ENCODE measurements around the gene INCA1.

- TF ChIP-seq POLR2AphosphoS5 (IDR thresholded peaks at IDR 0.05; ENCODE audit: low read depth, low read length) (no peak), POLR2A (IDR thresholded peaks at IDR 0.05; ENCODE audit: low read depth, low read length) (no peak), TAF1 (IDR thresholded peaks at IDR 0.05; ENCODE audit: borderline replicate concordance, low read depth, low read length) (no peak)
Observed at GRCh38 chr17:5032865-5033264, 35.5 kb upstream of the INCA1 start.
